Vagina (tissue), 2 donors: ENCODE results near the gene KIF14.

Experiments used
- CTCF ChIP-seq, 3 experiments: fragments of 450-650 bp in 2 of 3; fragments of 200-600 bp in 1 of 3; sonication (generic) in 1 of 3; IDR thresholded peaks; one replicate each; pipeline ENCODE4 v1.5.1; 2017 to 2019; ENCODE audit warnings: antibody characterized with exemption in 3 of 3, mild to moderate bottlenecking in 2 of 3, moderate library complexity in 2 of 3
- POLR2AphosphoS5 ChIP-seq, 2 donors: sonication (generic); formaldehyde crosslinking; IDR thresholded peaks; one replicate each; pipeline ENCODE4 v1.9.0; 2017; ENCODE audit warnings: antibody characterized with exemption in 2 of 2, mild to moderate bottlenecking in 2 of 2, low read depth in 1 of 2; ENCODE audit not compliant: insufficient read depth in 1 of 2

GRCh38 chr1:200636681-200637080 lies 16.1 kb upstream of the KIF14 start:
- TF ChIP-seq CTCF (IDR thresholded peaks at IDR 0.05) (no peak), POLR2AphosphoS5 (IDR thresholded peaks at IDR 0.05; ENCODE audit: insufficient read depth in 1 of 2, low read depth in 1 of 2) (no peak)
